Uterus (tissue), 4 donors: ENCODE measurements around the gene ISCU. TPM values are rescaled to one million over a fixed set of nuclear protein-coding genes. Genes with fewer than 3 reads are reported as not detected.

Experiments used
- DNase-seq, 2 donors: peaks; one replicate each; pipeline ENCODE4 v3.0.0-alpha.2; 2019 to 2020
- H3K27ac ChIP-seq, 2 donors: fragments of 200-600 bp; sonication (generic); 1 replicate in 1 of 2; 2 replicates in 1 of 2; pipeline ENCODE4 v1.5.1; 2016 to 2018
- H3K27me3 ChIP-seq, 2 donors: fragments of 200-600 bp; sonication (generic); one replicate each; pipeline ENCODE4 v1.5.1; 2018 to 2019; ENCODE audit warnings: control low read depth in 1 of 2
- H3K36me3 ChIP-seq, 2 donors: fragments of 200-600 bp; sonication (generic); one replicate each; pipeline ENCODE4 v1.5.1; 2019; ENCODE audit warnings: control low read depth in 1 of 2
- H3K4me1 ChIP-seq, 2 donors: fragments of 200-600 bp; sonication (generic); one replicate each; pipeline ENCODE4 v1.5.1; 2018 to 2019; ENCODE audit warnings: control low read depth in 1 of 2
- H3K4me3 ChIP-seq, 2 donors: fragments of 200-600 bp; sonication (generic); 1 replicate in 1 of 2; 2 replicates in 1 of 2; pipeline ENCODE4 v1.5.1; 2018 to 2019; ENCODE audit warnings: mild to moderate bottlenecking in 1 of 2
- H3K9me3 ChIP-seq, 2 donors: fragments of 200-600 bp; sonication (generic); one replicate each; pipeline ENCODE4 v1.5.1; 2019; ENCODE audit warnings: control low read depth in 1 of 2
- POLR2A ChIP-seq, 2 donors: fragments of 450-650 bp; IDR thresholded peaks; one replicate each; pipeline ENCODE4 v1.6.1; 2016; ENCODE audit warnings: antibody characterized with exemption in 2 of 2, mild to moderate bottlenecking in 1 of 2, moderate library complexity in 1 of 2
- intact Hi-C: fragments of 100-400 bp; cut with DNase I; formaldehyde crosslinking; loops from one replicate; pipeline ENCODE4 v1.15.1; 2023; ENCODE audit warnings: low total_unique reads
- total RNA-seq, 4 donors: library from RNA; depleted of rRNA in 3 of 4; stranded (reverse); fragments of >200 nt in 3 of 4; gene quantifications; one replicate each; pipeline versions ENCODE4 v1.1.0 to v1.2.4, GENCODE V29; 2014 to 2023
- TF ChIP-seq, protein P1 (sequence below), 4 experiments: fragments of 200-600 bp in 2 of 4; fragments of 450-650 bp in 2 of 4; sonication (generic) in 2 of 4; IDR thresholded peaks; one replicate each; pipeline ENCODE4 v1.5.1; 2016 to 2019; ENCODE audit warnings: antibody characterized with exemption in 4 of 4, mild to moderate bottlenecking in 2 of 4, moderate library complexity in 1 of 4
- donor health status: DM: yes; HTN: yes; CAD: no.

ISCU gene
- total RNA-seq, 4 donors from 2014 or later: 81.3 to 226 (median 161) TPM

GRCh38 chr12:108523365-108523764 lies 39.0 kb upstream of the ISCU start:
- no peak overlapping the region for H3K27ac ChIP-seq
- no peaks in the 10 kb centered on the region for H3K9me3 ChIP-seq
- no peaks in the 10 kb centered on the region for H3K4me1 ChIP-seq
- no peak overlapping the region for H3K4me3 ChIP-seq
- H3K27me3 ChIP-seq: no peaks in the 10 kb centered on the region
- TF ChIP-seq POLR2A (IDR thresholded peaks at IDR 0.05): no peak
- TF ChIP-seq, protein P1, sequence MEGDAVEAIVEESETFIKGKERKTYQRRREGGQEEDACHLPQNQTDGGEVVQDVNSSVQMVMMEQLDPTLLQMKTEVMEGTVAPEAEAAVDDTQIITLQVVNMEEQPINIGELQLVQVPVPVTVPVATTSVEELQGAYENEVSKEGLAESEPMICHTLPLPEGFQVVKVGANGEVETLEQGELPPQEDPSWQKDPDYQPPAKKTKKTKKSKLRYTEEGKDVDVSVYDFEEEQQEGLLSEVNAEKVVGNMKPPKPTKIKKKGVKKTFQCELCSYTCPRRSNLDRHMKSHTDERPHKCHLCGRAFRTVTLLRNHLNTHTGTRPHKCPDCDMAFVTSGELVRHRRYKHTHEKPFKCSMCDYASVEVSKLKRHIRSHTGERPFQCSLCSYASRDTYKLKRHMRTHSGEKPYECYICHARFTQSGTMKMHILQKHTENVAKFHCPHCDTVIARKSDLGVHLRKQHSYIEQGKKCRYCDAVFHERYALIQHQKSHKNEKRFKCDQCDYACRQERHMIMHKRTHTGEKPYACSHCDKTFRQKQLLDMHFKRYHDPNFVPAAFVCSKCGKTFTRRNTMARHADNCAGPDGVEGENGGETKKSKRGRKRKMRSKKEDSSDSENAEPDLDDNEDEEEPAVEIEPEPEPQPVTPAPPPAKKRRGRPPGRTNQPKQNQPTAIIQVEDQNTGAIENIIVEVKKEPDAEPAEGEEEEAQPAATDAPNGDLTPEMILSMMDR (IDR thresholded peaks at IDR 0.05): no peak
- no peak for DNase-seq
- H3K36me3 ChIP-seq: no peaks in the 10 kb centered on the region
- intact Hi-C loops: no loop called here

DNA sequence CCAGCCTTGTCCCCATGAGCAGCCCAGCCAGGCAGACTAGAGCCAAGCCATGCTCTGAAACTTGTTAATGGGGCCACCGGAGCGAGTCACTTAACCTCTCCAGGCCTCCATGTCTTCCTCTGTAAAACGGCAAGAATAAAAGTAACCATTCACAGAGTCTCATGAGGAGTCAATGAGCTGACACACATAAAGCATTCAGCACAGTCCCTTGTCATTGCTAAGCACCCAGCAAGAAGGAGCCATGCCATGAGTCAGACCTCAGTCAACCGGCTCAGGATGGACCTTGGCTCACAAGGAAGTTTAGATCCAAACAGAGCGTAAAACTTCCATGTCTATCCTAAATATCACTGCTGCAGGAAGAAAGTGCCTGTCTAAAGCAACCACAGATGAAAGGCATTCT lies 36.7 kb upstream of the ISCU start:
- intact Hi-C loops: no loop called here
- Histone ChIP-seq H3K27ac (no peak overlapping the region), H3K27me3 (no peaks in the 10 kb centered on the region), H3K4me1 (no peaks in the 10 kb centered on the region), H3K36me3 (no peaks in the 10 kb centered on the region), H3K4me3 (no peak overlapping the region), H3K9me3 (no peaks in the 10 kb centered on the region)
- no peak for DNase-seq
- TF ChIP-seq, protein P1 (IDR thresholded peaks at IDR 0.05): no peak
- TF ChIP-seq POLR2A (IDR thresholded peaks at IDR 0.05): no peak

DNA sequence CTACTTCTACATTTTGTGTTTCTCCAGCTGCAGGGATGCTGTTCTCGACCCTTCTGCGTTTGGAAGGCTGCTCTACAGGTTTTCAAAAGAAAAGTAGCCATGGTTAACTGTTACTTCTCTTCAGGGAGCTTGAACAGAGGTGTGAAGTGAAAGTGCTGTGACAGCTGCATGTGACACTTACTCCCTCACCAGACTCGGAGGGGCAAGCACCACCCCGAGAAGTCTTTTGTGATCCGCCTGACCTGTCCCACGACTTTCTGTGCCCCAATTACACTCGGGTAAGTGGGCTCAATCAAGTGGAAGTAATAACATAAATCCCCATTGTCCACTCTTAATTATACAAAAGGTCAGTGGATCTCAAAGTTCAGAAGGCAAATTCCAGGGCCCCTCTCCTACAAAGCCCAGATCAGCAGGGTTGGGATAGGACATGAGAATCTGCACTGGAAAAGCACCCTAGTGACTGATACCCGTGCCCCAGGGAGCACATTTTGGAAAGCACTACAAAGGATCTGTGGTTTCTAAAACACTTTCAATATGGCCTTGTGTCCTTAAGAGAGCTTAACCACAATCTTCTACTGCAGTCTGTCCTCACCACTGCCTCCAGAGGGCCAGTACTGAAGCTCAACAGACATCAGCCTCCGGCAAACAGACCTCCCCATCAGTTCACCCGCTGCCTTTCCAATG lies 35.8 kb upstream of the ISCU start:
- Histone ChIP-seq H3K27ac (no peak overlapping the region), H3K9me3 (no peaks in the 10 kb centered on the region), H3K27me3 (no peaks in the 10 kb centered on the region), H3K36me3 (no peaks in the 10 kb centered on the region), H3K4me3 (no peak overlapping the region), H3K4me1 (no peaks in the 10 kb centered on the region)
- DNase-seq: no peak
- TF ChIP-seq POLR2A (IDR thresholded peaks at IDR 0.05): no peak
- TF ChIP-seq, protein P1 (IDR thresholded peaks at IDR 0.05): no peak
- intact Hi-C loops: no loop called here

- H3K9me3 ChIP-seq: no peaks in the 10 kb centered on the region
- H3K27me3 ChIP-seq: no peaks in the 10 kb centered on the region
- intact Hi-C loops: no loop called here
- no peaks in the 10 kb centered on the region for H3K4me1 ChIP-seq
- no peaks in the 10 kb centered on the region for H3K36me3 ChIP-seq
- no peak overlapping the region for H3K27ac ChIP-seq
- no peak for TF ChIP-seq POLR2A (IDR thresholded peaks at IDR 0.05)
- TF ChIP-seq, protein P1 (IDR thresholded peaks at IDR 0.05): no peak
- no peak for DNase-seq
- H3K4me3 ChIP-seq: no peak overlapping the region
Measured at GRCh38 chr12:108527166-108527496, 35.3 kb upstream of the ISCU start.

- no peak for DNase-seq
- Histone ChIP-seq H3K4me3 (no peak overlapping the region), H3K27me3 (no peaks in the 10 kb centered on the region), H3K4me1 (no peaks in the 10 kb centered on the region), H3K9me3 (no peaks in the 10 kb centered on the region), H3K27ac (no peak overlapping the region), H3K36me3 (no peaks in the 10 kb centered on the region)
- TF ChIP-seq, protein P1 (IDR thresholded peaks at IDR 0.05): no peak
- TF ChIP-seq POLR2A (IDR thresholded peaks at IDR 0.05): no peak
- intact Hi-C loops: no loop called here
Measured at GRCh38 chr12:108530161-108530560, 32.2 kb upstream of the ISCU start.
